Lower leg skin (tissue), 3 donors: ENCODE results near the gene THRA.

Experiments used
- CTCF ChIP-seq, 3 donors: fragments of 450-650 bp; IDR thresholded peaks; one replicate each; pipeline ENCODE4 v1.5.1; 2016; ENCODE audit warnings: antibody characterized with exemption in 3 of 3, mild to moderate bottlenecking in 3 of 3, moderate library complexity in 2 of 3
- POLR2A ChIP-seq, 2 donors: fragments of 450-650 bp; IDR thresholded peaks; one replicate each; pipeline ENCODE4 v1.6.1; 2016 to 2017; ENCODE audit warnings: antibody characterized with exemption in 2 of 2, mild to moderate bottlenecking in 1 of 2, moderate library complexity in 1 of 2

DNA sequence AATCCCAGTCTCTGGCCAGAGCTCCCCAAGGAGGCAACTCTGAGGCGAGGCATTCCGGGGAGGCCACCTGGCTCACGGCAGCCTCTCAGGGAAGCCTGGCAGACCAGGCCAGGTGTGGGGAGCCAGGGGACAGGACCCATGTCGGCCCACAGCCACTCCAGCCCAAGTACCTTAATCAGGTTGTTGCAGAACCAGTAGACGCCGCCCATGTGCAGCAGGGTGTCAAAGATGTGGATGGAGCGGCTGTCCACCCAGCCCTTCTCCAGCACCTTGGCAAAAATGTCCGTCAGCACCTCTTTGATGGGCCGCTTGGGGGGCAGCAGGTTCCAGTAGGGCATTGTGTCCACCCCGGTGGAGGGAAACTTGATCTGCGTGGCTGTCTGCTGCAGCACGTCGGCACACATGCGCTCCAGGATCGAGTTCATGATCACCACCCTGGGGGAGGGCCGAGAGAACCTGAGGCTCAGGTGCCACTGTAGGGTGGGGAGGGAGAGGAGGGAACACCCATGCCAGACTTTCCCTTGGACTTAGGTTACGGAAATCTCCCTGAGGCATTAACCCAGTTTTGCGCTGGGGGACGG, 39.7 kb upstream of the THRA start:
- TF ChIP-seq CTCF (IDR thresholded peaks at IDR 0.05) (no peak), POLR2A (IDR thresholded peaks at IDR 0.05) (no peak)
